ENCODE data around the gene NTM.

NTM gene

GRCh38 chr11:132346558-132347148 lies 976.2 kb downstream of the NTM start:
- no peak for DNase-seq (ENCODE audit: low read depth)
- TF ChIP-seq, protein P1, sequence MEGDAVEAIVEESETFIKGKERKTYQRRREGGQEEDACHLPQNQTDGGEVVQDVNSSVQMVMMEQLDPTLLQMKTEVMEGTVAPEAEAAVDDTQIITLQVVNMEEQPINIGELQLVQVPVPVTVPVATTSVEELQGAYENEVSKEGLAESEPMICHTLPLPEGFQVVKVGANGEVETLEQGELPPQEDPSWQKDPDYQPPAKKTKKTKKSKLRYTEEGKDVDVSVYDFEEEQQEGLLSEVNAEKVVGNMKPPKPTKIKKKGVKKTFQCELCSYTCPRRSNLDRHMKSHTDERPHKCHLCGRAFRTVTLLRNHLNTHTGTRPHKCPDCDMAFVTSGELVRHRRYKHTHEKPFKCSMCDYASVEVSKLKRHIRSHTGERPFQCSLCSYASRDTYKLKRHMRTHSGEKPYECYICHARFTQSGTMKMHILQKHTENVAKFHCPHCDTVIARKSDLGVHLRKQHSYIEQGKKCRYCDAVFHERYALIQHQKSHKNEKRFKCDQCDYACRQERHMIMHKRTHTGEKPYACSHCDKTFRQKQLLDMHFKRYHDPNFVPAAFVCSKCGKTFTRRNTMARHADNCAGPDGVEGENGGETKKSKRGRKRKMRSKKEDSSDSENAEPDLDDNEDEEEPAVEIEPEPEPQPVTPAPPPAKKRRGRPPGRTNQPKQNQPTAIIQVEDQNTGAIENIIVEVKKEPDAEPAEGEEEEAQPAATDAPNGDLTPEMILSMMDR (conservative IDR thresholded peaks at IDR 0.05; ENCODE audit: low read depth, low read length) = no peak
- H3K4me3 ChIP-seq (ENCODE audit: low read length) = no peak overlapping the region

DNA sequence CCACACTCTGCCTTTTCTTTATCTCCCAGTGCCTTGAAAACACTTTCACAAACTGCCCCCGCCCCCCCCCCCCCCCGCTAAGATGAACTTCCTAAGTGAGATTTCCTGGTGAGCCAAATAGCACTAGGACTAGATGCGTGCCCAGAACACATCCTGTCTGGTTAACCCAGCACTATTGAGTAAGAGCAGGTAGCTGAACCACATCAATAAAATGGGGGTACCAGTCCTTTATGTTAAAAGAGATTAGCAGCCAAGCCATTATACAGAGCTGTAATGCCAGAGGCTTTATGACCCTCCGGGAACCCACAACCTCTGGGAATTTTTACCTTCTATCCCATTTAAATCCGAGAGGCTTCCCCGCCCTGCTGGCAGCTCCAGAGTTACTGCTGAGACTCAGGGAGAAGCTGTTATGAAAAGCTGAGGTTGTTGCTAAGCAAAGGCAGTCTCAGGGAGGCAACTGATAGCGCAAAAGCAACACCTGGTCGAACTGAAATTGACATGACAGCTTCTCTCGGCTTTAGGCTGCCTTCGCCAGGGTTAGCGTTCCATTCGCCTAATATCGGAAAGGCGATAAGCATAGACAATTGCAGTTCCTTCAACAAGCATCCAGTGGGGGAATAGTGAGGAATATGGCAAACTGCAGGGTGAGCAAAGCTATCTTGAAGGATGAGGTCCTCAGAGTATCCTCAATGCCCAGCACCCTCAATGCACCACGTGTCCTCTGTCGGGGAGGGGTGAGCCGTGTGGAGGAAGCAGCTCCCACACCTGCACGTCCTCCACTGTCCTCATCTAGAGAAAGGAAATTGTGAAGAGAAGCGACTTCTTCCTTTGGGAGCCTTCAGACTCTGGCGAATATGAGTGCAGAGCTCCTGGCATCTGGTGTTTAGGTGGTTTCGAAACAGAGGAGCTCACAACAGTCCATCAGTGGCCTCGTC lies 977.0 kb downstream of the NTM start:
- TF ChIP-seq, protein P1 (conservative IDR thresholded peaks at IDR 0.05; ENCODE audit: low read depth, low read length) = no peak
- H3K4me3 ChIP-seq (ENCODE audit: low read length) = no peak overlapping the region
- no peak for DNase-seq (ENCODE audit: low read depth)

- DNase-seq (ENCODE audit: low read depth) = no peak
- no peak overlapping the region for H3K4me3 ChIP-seq (ENCODE audit: low read length)
- TF ChIP-seq, protein P1 (conservative IDR thresholded peaks at IDR 0.05; ENCODE audit: low read depth, low read length) = no peak
These were observed 979.7 kb downstream of the NTM start for GRCh38 chr11:132349811-132350733.

- no peak for DNase-seq (ENCODE audit: low read depth)
- no peak overlapping the region for H3K4me3 ChIP-seq (ENCODE audit: low read length)
- TF ChIP-seq, protein P1 (conservative IDR thresholded peaks at IDR 0.05; ENCODE audit: low read depth, low read length) = no peak
These were observed 980.6 kb downstream of the NTM start for GRCh38 chr11:132351050-132351449.

- no peak for DNase-seq (ENCODE audit: low read depth)
- TF ChIP-seq, protein P1 (conservative IDR thresholded peaks at IDR 0.05; ENCODE audit: low read depth, low read length) = no peak
- H3K4me3 ChIP-seq (ENCODE audit: low read length) = no peak overlapping the region
These were observed 982.1 kb downstream of the NTM start for GRCh38 chr11:132352497-132352896.

DNA sequence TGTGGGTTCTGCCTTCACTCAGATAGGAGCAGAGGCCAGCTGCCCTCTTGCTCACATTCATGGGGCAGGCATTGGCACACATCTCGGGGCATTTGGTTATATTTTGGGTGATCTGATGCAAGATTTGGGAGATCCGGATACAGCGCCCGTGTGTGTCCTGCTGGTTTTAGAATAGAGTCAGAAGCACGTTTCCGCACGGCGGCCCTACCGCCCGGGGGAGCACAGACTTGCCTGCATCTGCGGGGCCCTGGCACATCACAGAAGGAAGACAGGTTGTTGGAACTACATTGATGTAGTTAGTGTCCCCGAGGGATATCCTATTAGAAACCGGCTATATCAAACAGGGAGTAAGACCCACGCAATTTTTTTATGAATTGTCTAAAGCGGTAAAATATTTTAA lies 982.8 kb downstream of the NTM start:
- DNase-seq (ENCODE audit: low read depth) = no peak
- TF ChIP-seq, protein P1 (conservative IDR thresholded peaks at IDR 0.05; ENCODE audit: low read depth, low read length) = no peak
- no peak overlapping the region for H3K4me3 ChIP-seq (ENCODE audit: low read length)
